ENCODE results near the gene DNAJB5. TPM values are rescaled to one million over a fixed set of nuclear protein-coding genes. Genes with fewer than 3 reads are reported as not detected.

Gene DNAJB5
- total and polyA plus RNA-seq, 2 donors (not counting 1 experiment from before 2014, with no cell fraction given), result 8.1 to 9.9 TPM

DNA sequence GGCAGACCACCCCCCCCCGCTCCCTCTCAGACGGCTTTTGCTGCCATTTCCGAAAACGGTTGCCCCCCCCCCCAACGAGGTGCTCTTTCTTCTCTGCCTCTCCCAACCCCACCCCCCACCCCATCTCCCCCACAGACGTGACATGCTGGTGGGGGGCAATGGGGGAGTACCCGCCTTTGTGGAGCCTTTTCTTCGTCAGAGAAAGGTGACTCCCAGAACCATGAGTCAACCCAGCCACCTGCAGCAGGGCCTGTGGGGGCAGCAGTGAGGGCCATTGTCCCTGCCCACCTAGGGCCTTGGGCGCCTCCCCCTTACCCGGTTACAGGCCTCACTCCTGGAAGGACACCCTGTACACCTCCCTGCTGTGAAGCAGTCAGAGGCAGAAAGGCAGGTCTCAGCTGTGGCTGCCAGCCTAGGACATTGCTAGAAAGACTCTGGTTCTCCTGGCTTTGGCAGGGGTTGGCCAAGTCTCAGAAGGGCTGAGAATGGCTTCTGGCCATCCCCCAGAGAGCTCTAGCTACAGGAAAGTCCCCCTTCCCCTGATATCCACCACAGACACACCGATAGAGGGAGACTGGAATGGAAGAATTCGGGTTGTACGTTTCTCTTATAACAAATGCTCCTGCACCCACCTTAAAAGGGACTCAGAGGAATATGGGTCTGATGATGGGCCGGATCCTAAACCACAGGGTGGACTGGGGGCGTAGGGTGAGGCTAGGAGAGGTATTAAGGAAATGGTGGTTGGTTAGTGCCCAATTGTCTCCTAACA lies 2.2 kb downstream of the DNAJB5 start:
- Histone ChIP-seq H3K9me3 (ENCODE audit: control insufficient read depth, insufficient read depth, low read depth, low read length) (no peaks in the 10 kb centered on the region), H3K36me3 (ENCODE audit: control insufficient read depth, insufficient read depth, low read length) (peaks cover 6% of the 10 kb centered on the region), H3K79me2 (ENCODE audit: control insufficient read depth, insufficient read depth, low read length) (peaks cover 2% of the 10 kb centered on the region), H2AFZ (ENCODE audit: low read length) (no peak overlapping the region), H3K9ac (ENCODE audit: insufficient read depth, low read length) (no peak overlapping the region), H3K4me1 (ENCODE audit: control insufficient read depth, extremely low read depth, insufficient read depth, low read length) (peaks cover 29% of the 10 kb centered on the region), H3K4me3 (replicated peaks in 1 of 4; ENCODE audit: control extremely low read depth in 1 of 4, insufficient read depth in 1 of 4, low read depth in 3 of 4, low read length in 4 of 4) (peak overlapping the region in 1 of 4 experiments; percentile 3), H3K4me2 (ENCODE audit: extremely low read depth, insufficient read depth, low read length) (peak overlapping the region; percentile 48), H3K27ac (ENCODE audit: insufficient read depth, low read length) (peak overlapping the region; percentile 81), H4K20me1 (ENCODE audit: control insufficient read depth, extremely low read depth, insufficient read depth, low read length) (no peaks in the 10 kb centered on the region), H3K27me3 (ENCODE audit: control insufficient read depth, insufficient read depth, low read length) (no peaks in the 10 kb centered on the region)
- peak in 1 of 2 donors; percentile 49 for DNase-seq (ENCODE audit: low read depth in 2 of 2)
- TF ChIP-seq, protein P1, sequence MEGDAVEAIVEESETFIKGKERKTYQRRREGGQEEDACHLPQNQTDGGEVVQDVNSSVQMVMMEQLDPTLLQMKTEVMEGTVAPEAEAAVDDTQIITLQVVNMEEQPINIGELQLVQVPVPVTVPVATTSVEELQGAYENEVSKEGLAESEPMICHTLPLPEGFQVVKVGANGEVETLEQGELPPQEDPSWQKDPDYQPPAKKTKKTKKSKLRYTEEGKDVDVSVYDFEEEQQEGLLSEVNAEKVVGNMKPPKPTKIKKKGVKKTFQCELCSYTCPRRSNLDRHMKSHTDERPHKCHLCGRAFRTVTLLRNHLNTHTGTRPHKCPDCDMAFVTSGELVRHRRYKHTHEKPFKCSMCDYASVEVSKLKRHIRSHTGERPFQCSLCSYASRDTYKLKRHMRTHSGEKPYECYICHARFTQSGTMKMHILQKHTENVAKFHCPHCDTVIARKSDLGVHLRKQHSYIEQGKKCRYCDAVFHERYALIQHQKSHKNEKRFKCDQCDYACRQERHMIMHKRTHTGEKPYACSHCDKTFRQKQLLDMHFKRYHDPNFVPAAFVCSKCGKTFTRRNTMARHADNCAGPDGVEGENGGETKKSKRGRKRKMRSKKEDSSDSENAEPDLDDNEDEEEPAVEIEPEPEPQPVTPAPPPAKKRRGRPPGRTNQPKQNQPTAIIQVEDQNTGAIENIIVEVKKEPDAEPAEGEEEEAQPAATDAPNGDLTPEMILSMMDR (conservative IDR thresholded peaks at IDR 0.05 in 1 of 2, IDR thresholded peaks at IDR 0.05 in 1 of 2; ENCODE audit: low read depth in 1 of 2, low read length in 2 of 2), result no peak
- no peak for TF ChIP-seq EZH2 (IDR thresholded peaks at IDR 0.05; ENCODE audit: low read length, missing control alignments)

DNA sequence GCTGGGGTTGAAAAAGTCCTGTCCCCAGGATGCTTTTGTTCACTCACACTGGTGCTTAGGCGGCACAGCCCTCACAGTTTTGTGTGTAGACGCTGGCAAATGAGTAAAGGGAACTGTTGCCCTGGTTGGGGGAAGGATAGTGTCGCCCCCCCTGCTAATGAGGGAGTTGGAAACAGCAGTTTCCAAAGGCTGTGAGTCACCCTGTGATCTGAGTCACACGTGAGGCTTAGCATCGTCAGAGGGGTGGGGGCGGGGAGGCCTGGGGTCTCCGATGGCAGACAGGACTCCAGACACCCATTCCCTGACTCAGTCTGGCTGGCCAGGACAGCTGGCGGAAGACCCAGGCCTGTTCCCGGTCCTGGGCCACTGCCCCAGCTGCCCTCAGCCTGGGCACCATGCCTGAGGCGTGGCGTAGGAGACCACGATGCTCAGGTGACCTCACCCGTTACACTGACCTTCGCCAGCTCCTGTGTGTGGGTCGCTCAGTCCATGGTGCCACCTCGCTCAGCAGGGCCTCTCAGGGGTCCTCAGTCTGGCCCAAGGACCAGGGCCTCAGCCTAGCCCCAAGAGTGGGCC lies 2.9 kb downstream of the DNAJB5 start:
- Histone ChIP-seq H3K27ac (ENCODE audit: insufficient read depth, low read length) (peak overlapping the region; percentile 81), H4K20me1 (ENCODE audit: control insufficient read depth, extremely low read depth, insufficient read depth, low read length) (no peaks in the 10 kb centered on the region), H3K4me3 (replicated peaks in 1 of 4; ENCODE audit: control extremely low read depth in 1 of 4, insufficient read depth in 1 of 4, low read depth in 3 of 4, low read length in 4 of 4) (peak overlapping the region in 1 of 4 experiments; percentile 3), H3K9ac (ENCODE audit: insufficient read depth, low read length) (no peak overlapping the region), H3K79me2 (ENCODE audit: control insufficient read depth, insufficient read depth, low read length) (peaks cover 2% of the 10 kb centered on the region), H3K27me3 (ENCODE audit: control insufficient read depth, insufficient read depth, low read length) (no peaks in the 10 kb centered on the region), H3K4me1 (ENCODE audit: control insufficient read depth, extremely low read depth, insufficient read depth, low read length) (peaks cover 29% of the 10 kb centered on the region), H3K9me3 (ENCODE audit: control insufficient read depth, insufficient read depth, low read depth, low read length) (no peaks in the 10 kb centered on the region), H3K4me2 (ENCODE audit: extremely low read depth, insufficient read depth, low read length) (peak overlapping the region; percentile 48), H2AFZ (ENCODE audit: low read length) (no peak overlapping the region), H3K36me3 (ENCODE audit: control insufficient read depth, insufficient read depth, low read length) (peaks cover 11% of the 10 kb centered on the region)
- no peak for TF ChIP-seq EZH2 (IDR thresholded peaks at IDR 0.05; ENCODE audit: low read length, missing control alignments)
- TF ChIP-seq, protein P1 (conservative IDR thresholded peaks at IDR 0.05 in 1 of 2, IDR thresholded peaks at IDR 0.05 in 1 of 2; ENCODE audit: low read depth in 1 of 2, low read length in 2 of 2), result no peak
- peak; percentile 92 to 94 for DNase-seq (ENCODE audit: low read depth in 2 of 2)

DNA sequence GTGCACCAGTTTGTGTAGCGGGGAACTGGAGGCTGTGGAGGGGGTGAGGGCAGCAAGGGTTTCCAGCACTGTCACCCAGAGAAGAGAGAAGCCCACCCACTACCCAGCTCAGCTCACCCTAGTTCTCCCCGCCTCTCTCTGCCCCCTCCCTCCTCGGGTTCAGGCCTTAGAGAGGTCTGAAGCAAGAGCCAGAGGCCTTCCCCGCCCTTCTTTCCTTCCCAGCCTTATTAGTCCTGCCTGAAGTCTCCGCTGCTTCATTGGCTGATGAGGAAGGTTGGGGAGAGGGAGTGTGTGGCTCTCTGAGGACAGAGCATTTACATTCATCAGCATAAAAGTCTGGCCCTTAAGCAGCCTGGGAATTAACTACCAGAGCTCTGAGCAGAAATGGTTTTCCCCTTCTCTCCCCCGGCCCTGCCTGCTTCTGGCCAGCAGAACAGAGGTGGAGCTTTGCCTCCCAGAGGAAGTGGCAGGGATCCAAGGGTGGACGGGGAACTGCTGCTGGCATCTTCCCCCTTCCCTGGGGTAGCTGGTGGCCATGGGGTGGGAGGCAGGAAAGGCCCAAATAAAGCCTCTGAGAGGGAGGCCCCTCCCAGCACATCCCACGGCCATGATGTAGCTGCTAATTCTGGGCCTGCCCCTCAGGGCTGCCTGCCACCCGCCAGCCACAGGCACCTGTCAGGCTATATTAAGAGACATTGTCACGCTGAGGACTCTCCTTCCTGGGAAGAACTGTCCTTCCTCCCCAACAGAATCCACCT lies 4.1 kb downstream of the DNAJB5 start:
- DNase-seq (ENCODE audit: low read depth in 2 of 2), result peak; percentile 82 to 91
- no peaks in the 10 kb centered on the region for H3K9me3 ChIP-seq (ENCODE audit: control insufficient read depth, insufficient read depth, low read depth, low read length)
- peaks cover 27% of the 10 kb centered on the region for H3K4me1 ChIP-seq (ENCODE audit: control insufficient read depth, extremely low read depth, insufficient read depth, low read length)
- no peak overlapping the region for H3K9ac ChIP-seq (ENCODE audit: insufficient read depth, low read length)
- peaks cover 12% of the 10 kb centered on the region for H3K36me3 ChIP-seq (ENCODE audit: control insufficient read depth, insufficient read depth, low read length)
- H3K4me3 ChIP-seq (replicated peaks in 1 of 4; ENCODE audit: control extremely low read depth in 1 of 4, insufficient read depth in 1 of 4, low read depth in 3 of 4, low read length in 4 of 4), result no peak overlapping the region
- H3K27ac ChIP-seq (ENCODE audit: insufficient read depth, low read length), result peak overlapping the region; percentile 81
- peak overlapping the region; percentile 18 for H3K4me2 ChIP-seq (ENCODE audit: extremely low read depth, insufficient read depth, low read length)
- no peaks in the 10 kb centered on the region for H3K27me3 ChIP-seq (ENCODE audit: control insufficient read depth, insufficient read depth, low read length)
- TF ChIP-seq, protein P1 (conservative IDR thresholded peaks at IDR 0.05 in 1 of 2, IDR thresholded peaks at IDR 0.05 in 1 of 2; ENCODE audit: low read depth in 1 of 2, low read length in 2 of 2), result no peak
- TF ChIP-seq EZH2 (IDR thresholded peaks at IDR 0.05; ENCODE audit: low read length, missing control alignments), result no peak
- H4K20me1 ChIP-seq (ENCODE audit: control insufficient read depth, extremely low read depth, insufficient read depth, low read length), result no peaks in the 10 kb centered on the region
- peaks cover 2% of the 10 kb centered on the region for H3K79me2 ChIP-seq (ENCODE audit: control insufficient read depth, insufficient read depth, low read length)
- no peak overlapping the region for H2AFZ ChIP-seq (ENCODE audit: low read length)

All from fibroblast of lung (primary cell).